ENCODE results near the gene IPCEF1.
"Not testable (repeated sequence)": the region's sequence is repeated elsewhere in the genome, so short reads cannot be mapped to it uniquely, and the experiment has no call there.

IPCEF1 gene

GRCh38 chr6:154329350-154330170, 27.0 kb downstream of the IPCEF1 start:
- no peak for DNase-seq

DNA sequence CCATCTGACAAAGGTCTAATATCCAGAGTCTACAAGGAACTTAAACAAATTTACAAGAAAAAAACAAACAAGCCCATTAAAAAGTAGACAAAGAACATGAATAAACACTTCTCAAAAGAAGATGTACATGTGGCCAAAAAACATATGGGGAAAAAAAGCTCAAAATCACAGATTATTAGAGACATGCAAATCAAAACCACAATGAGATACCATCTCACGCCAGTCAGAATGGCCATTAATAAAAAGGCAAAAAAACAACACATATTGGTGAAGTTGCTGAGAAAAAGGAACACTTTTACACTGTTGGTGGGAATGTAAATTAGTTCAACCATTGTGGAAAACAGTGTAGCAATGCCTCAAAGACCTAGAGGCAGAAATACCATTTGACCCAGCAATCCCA, 29.3 kb downstream of the IPCEF1 start:
- not testable (repeated sequence) for DNase-seq

GRCh38 chr6:154325142-154325541, 31.5 kb downstream of the IPCEF1 start:
- no peak for DNase-seq

GRCh38 chr6:154320181-154320580, 36.4 kb downstream of the IPCEF1 start:
- no peak for DNase-seq

- DNase-seq, result peak; percentile 26
Measured at GRCh38 chr6:154319231-154319858, 37.3 kb downstream of the IPCEF1 start.

DNA sequence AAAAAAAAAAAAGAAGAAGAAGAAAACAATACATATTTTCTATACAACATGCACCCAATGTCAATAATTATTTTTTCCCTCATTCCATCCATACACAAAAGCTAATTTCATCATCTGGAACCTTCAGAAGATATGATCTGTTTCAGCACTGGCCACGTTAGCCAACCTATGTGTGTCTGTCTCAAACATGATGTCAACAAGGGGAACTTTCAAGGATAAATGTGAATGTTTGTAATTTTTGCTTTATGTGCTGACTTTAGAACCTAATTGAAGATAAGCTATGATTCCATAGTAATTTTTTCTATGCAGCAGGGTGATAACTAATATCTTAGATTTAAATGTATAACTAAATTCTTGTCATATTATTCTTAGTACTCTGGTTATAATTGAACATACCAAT, 37.9 kb downstream of the IPCEF1 start:
- no peak for DNase-seq

- DNase-seq, result no peak
Measured at GRCh38 chr6:154316131-154316530, 40.5 kb downstream of the IPCEF1 start.

DNA sequence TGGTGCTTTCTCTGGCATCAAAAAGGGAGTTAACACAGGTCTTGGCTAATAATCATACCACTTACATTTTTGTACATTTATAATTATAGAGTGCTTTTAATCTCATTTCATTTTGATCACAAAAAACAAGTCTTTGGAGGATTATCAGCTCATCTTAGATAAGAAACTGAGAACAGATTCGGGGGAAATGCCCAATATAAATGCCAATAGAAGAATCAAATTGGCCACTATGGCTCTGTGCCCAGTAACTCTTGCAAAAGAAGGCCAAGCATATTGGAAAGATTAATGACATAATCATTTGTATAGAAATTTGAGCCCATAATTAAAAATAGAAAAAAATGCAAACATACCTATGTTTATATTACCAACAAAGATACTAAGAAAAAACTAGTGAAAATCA, 42.5 kb downstream of the IPCEF1 start:
- DNase-seq, result no peak

- no peak for DNase-seq
Measured at GRCh38 chr6:154308986-154309385, 47.6 kb downstream of the IPCEF1 start.

- DNase-seq, result no peak
Measured at GRCh38 chr6:154307696-154308425, 48.7 kb downstream of the IPCEF1 start.

- not testable (repeated sequence) for DNase-seq
Measured at GRCh38 chr6:154307147-154307546, 49.5 kb downstream of the IPCEF1 start.

- DNase-seq, result no peak
Measured at GRCh38 chr6:154306696-154307095, 49.9 kb downstream of the IPCEF1 start.

GRCh38 chr6:154304191-154304590, 52.4 kb downstream of the IPCEF1 start:
- DNase-seq, result no peak

DNA sequence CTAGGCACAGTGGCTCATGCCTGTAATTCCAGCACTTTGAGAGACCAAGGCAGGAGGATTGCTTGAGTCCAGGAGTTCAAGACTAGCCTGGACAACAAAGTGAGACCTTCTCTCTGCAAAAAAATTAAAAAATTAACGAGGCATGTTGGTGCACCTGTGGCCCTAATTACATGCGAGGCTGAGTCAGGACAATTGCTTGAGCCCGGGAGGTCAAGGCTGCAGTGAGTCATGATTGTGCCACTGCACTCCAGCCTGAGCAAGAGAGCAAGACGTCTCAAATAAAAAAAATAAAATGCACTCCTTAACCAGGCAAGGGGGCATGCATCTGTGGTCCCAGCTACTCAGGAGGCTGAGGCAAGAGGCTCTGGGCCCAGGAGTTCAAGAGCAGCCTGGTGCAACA, 53.0 kb downstream of the IPCEF1 start:
- DNase-seq, result not testable (repeated sequence)

DNA sequence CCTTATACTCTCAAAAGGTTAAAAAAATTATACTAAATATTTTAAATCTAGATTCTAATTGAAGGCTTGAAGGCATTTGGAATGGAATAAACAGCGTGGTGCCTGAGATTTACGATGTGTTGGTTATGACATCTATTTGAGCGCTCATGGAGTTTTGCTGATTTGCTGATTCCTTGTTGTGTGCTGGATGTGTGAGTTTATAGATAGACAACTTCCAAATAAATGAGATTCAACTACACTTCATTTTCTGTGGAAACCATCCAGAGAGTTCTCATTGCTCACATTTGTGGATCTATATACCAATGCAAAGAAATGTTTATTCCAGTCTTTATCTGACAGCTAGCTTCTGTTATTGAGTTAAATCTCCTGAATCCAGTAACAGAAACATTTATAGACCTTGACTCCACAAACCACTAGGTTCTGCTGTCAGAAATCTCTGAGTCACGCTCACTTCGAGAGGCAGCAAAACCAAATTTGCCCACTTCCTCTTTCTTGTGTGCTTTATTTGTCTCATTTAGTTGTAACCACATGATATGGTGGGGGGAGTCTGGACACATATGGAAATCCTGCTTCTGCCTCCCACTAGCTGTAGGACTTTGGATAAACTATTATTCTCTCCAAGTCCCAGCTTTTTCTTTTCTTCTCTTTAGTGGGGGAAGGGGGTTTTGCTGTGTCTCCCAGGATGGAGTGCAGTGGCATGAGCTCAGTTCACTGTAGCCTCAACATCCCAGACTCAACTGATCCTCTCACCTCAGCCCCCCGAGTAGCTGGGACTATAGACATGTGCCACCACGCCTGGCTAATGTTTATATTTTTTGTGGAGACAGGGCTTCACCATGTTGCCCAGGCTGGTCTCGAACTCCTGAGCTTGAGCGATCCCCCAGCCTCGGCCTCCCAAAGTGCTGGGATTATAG, 54.5 kb downstream of the IPCEF1 start:
- peak; percentile 98 for DNase-seq

- DNase-seq, result no peak
Measured at GRCh38 chr6:154301086-154301625, 55.4 kb downstream of the IPCEF1 start.

DNA sequence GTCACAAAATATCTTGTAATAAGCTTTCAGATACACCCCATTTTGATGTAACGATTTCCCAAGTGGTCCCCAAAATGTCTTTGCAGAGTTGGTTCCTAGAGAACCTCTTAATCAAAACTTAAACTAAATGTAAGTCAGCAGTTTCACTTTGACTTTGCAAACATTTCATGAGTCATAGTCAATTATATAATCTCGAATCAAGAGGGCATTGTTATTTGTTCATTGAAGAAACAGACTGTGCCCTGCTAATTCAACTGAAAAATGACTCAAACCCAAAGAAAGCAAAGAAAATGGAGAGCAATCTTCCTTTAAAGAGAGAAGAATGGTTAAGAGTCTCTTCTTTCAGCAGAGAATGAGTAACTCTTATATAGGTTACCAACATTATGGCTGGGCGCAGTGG, 58.3 kb downstream of the IPCEF1 start:
- DNase-seq, result peak; percentile 33

- DNase-seq, result no peak
Measured at GRCh38 chr6:154297721-154298120, 58.9 kb downstream of the IPCEF1 start.

- no peak for DNase-seq
Measured at GRCh38 chr6:154297210-154297609, 59.4 kb downstream of the IPCEF1 start.

DNA sequence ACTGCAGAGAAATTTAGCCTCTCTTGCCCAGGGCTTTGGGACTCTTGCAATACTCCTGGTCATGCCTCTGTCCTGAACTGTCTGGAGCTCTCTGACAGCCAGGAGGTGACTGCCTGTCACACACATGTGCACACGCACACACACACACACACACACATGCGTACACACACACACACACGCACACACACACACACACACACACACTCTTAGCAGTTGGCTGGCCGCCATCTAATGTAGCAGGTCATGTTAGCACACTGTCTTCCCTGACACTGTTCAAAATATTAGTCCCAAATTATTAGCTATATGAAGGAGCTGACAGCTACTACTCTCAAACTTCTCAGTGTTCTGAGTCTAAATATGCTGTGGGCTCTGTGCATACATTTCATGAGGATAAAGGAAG, 60.9 kb downstream of the IPCEF1 start:
- DNase-seq, result no peak

DNA sequence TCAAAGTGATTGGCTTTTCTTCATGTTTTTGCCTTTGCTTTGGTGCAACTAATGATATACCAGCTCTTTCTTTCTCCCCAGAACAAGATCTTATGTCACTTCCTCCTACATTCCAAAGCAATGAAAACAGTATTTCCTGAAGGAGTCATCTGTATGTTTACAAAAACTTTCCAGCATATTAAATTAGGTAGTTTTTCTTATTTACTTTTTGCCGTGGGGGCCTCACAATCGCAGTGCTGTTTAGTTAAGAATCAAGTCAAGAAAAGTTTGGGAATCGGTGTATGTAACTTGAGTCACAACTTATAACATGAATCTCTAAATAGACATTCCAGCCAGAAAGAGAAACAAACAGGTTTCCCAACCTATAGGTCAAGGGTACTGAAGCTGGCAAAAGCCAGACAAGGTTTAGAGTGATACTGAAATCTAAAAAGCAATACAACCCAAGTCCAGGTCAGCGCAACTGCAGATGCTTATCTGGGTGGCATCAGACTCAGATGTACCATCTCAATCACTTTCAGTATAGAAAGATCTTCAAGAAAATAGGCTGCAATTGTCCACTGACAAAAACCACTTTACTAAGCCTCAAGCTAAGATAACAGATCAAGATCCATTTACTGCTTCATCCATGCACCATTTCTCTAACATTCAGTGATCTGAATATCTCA, 63.6 kb downstream of the IPCEF1 start:
- no peak for DNase-seq

DNA sequence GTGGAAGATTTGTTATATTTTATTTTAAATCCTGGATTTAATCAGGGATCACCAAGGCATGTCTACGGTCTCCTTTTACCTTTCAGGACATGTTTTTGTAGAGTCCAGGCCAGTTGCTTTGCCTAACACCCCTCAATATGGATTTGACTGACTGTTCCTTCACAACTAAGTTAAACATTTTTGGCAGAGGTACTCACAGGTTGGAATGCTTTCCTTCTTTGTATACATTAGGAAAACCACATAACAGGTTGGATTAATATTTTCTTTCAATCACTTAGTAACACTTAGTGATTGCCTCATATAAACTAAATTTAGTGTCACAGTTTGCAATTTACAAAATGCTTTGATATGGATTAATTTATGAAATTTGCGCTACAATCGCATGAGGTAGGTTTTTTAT, 64.5 kb downstream of the IPCEF1 start:
- no peak for DNase-seq

All from OCI-M1 (cell line).